Activated CD8-positive, alpha-beta memory T cell treated with anti-CD3 and anti-CD28 coated beads, Interleukin-2, amount 50 U/mL, for 48 hours (primary cell): ENCODE results near the gene ZBTB40.

Experiments used
- DNase-seq: peaks from one replicate; pipeline ENCODE4 v3.0.0-alpha.2; 2020

ZBTB40 gene

GRCh38 chr1:22428672-22429071 is 23.0 kb upstream of the ZBTB40 start:
- DNase-seq: no peak

- DNase-seq: no peak
Observed at GRCh38 chr1:22431965-22432364, 19.7 kb upstream of the ZBTB40 start.

- no peak for DNase-seq
Observed at GRCh38 chr1:22434717-22435116, 16.9 kb upstream of the ZBTB40 start.

GRCh38 chr1:22436948-22437347 is 14.7 kb upstream of the ZBTB40 start:
- no peak for DNase-seq

GRCh38 chr1:22437573-22437972 is 14.1 kb upstream of the ZBTB40 start:
- no peak for DNase-seq

- no peak for DNase-seq
Observed at GRCh38 chr1:22440582-22440981, 11.1 kb upstream of the ZBTB40 start.

- DNase-seq: no peak
Observed at GRCh38 chr1:22442212-22442894, 9.3 kb upstream of the ZBTB40 start.

- DNase-seq: no peak
Observed at GRCh38 chr1:22443332-22443731, 8.3 kb upstream of the ZBTB40 start.

GRCh38 chr1:22444856-22445255 is 6.8 kb upstream of the ZBTB40 start:
- no peak for DNase-seq

- no peak for DNase-seq
Observed at GRCh38 chr1:22447621-22448111, 4.0 kb upstream of the ZBTB40 start.

GRCh38 chr1:22449636-22450035 is 2.0 kb upstream of the ZBTB40 start:
- no peak for DNase-seq

GRCh38 chr1:22450351-22451021 is 1.2 kb upstream of the ZBTB40 start:
- no peak for DNase-seq

- DNase-seq: no peak
Observed at GRCh38 chr1:22452481-22452957, 868 bp downstream of the ZBTB40 start.

- DNase-seq: no peak
Observed at GRCh38 chr1:22453181-22453580, 1.5 kb downstream of the ZBTB40 start.

GRCh38 chr1:22454476-22455056 is 2.9 kb downstream of the ZBTB40 start:
- no peak for DNase-seq

- no peak for DNase-seq
Observed at GRCh38 chr1:22457345-22457744, 5.7 kb downstream of the ZBTB40 start.

- no peak for DNase-seq
Observed at GRCh38 chr1:22457836-22458235, 6.2 kb downstream of the ZBTB40 start.

GRCh38 chr1:22461100-22461499 is 9.4 kb downstream of the ZBTB40 start:
- DNase-seq: no peak

- DNase-seq: no peak
Observed at GRCh38 chr1:22461678-22462527, 10.3 kb downstream of the ZBTB40 start.

- DNase-seq: no peak
Observed at GRCh38 chr1:22462928-22463327, 11.3 kb downstream of the ZBTB40 start.

- DNase-seq: no peak
Observed at GRCh38 chr1:22465015-22465565, 13.4 kb downstream of the ZBTB40 start.

- no peak for DNase-seq
Observed at GRCh38 chr1:22465671-22466070, 14.0 kb downstream of the ZBTB40 start.

- no peak for DNase-seq
Observed at GRCh38 chr1:22470227-22470626, 18.6 kb downstream of the ZBTB40 start.
